AG20443 (cell line): ENCODE measurements around the gene GRK4.
"Not testable (repeated sequence)": the region's sequence is repeated elsewhere in the genome, so short reads cannot be mapped to it uniquely, and the experiment has no call there.

ENCODE experiments used
- DNase-seq: peaks from one replicate; pipeline ENCODE4 v3.0.0; 2012; ENCODE audit warnings: low spot score, mixed read lengths

GRK4 gene

DNA sequence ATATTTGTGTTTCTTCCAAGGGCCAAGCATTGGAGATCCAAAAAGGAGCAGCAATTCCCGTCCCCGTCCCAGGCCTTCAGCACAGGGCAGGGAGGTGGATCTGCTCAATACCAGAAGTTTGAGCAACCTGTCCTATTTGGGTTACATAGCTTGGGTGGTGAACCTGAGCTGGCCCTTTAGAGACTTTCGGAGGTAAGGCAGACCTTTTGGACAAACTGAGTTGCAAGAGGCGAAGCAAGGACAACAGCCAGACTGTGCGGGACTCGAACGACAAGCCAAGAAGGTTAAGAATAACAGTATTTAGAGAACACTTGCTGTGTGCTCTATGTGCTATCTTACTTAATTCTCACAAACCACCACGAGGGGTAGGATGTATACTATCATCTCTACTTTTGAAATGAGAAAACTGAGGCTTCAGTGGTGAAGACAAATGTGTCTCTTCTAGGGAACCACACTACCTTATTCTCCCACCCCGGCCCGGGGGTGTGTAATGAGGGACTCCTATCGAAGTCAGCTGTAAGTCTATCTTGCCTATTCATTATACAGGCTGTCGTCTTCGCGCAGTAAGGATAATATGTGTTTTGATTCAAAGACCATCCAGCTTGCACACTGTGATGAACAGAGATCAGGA lies 1.4 kb upstream of the GRK4 start:
- DNase-seq = no peak

DNA sequence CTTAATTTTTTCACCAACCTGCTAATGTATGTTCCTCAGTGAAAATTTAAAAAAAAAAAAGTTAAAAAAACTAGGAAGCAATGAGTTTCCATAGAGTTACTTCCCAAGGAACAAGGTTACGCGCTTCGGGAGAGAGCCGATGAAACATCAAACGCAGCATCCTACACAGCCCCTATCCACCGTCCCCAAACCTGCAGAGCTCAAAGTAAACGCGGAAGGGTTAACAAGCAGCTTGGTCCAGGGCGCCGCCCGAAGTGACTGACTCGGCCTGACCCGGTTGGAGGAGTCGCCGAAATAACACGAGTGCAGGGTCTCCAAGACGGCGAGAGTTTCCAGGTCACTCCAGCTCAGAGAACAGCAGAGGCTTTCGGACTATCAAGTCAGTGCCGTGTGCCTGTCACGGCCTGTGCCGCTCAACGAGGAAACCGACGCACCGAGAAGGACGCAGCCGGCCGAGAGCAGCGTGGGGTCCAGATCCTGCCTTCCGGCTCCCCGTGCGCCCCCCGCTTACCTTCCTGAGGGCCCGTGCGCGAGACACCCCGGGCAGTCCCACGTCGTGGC lies 677 bp upstream of the GRK4 start:
- DNase-seq = peak; percentile 55

DNA sequence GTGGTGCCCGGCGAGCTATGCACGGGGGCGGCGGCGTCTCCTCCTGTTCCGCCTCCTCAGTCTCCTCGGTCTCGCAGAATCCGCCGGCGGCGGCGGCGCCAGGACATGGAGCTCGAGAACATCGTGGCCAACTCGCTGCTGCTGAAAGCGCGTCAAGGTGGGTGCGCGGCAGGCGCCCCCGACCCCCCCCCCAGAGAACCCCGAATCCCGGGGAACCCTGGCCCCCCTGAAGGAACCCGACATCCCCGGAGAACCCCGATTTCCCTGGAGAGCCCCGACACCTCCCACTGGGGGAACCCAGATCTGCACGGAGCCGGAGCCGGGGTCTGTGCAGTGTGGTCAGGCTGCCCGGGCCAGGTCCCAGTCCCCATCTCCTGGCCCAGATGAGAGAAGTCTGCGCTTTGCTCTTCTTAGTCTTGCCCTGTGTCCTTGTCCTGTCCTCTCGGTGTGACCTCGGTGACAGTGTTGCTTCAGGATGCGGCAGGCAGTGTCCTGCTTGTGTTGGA lies 648 bp downstream of the GRK4 start:
- DNase-seq = peak; percentile 87

DNA sequence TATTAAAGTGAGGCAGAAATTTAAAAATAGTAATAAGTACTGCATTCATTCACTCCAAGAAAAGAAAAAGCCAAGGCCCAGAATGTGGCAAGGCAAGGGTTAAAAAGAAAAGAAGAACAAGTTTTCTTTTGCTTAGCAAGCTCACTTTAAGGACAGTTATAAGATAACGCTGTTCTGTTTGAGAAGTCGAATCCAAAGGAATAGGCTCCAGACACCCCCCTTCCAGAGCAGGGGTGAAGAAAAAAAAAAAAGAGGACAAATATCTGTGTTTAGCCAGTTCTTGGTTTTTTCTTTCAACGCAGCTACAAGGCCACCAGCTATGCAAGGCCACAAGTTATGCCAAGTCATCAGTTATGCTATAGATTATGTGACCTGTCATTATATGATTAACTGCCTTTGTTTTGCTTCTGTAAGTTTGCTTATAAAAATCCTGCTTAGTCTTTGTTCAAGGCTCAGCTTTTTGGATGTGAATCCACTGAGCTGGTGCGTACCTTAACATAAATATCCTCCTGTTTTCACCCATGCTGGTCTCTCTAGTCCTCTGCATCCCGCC lies 1.4 kb downstream of the GRK4 start:
- no peak for DNase-seq

DNA sequence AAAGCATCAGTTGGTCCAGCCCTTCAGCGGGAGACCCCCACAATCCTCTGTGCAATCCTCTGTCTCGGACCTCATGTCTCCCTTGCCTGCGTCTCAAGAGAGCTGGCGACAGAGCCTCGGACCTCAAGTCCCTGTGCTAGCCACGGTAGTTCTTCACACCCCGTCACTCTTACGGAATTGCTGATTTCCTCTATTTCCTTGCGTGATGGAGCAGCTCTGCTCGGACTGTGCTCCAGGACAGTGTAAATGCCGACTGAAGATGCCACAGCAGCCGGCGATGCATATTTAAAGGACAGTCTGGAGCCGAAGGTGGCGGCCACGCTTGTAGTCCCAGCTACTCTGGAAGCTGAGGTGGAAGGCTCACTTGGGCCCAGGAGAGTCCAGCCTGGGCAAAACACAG lies 1.9 kb downstream of the GRK4 start:
- DNase-seq = no peak

DNA sequence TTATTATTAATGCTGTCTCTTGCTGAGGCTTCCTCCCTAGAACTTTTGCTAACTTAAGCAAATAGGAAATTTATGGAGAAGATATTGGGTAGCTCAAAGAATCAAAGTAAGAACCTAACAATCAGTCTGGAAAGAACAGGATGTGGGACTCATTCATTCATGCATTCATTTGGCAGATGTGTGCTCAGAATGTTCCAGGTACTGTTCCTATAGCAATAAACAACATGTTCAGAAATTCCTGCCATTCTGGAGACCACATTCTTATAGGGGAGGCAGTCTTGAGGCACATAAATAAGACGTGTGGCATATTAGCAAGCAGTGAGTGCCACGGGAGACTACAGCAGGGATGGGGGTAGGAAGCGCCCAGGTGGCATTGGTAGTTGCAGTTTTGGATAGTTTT lies 5.0 kb downstream of the GRK4 start:
- DNase-seq = no peak

DNA sequence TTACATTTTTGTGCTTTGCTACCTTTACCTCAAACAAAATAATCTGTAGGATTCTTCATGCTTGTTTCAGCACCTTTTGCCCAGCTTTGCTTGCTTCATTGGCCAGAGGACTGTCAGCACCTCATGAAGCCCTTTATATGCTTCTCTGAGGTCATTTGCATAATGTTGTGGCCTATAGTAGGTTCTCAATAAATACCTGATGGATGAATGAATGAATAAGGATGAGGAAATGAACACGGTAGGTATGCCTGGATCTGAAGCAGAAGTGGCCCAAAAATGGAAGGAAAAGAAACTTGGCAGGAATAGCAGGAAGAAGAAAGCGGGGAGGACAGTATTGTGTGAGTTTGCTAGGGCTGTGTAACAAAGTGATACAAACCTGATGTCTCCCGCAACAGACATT lies 7.9 kb downstream of the GRK4 start:
- DNase-seq = no peak

DNA sequence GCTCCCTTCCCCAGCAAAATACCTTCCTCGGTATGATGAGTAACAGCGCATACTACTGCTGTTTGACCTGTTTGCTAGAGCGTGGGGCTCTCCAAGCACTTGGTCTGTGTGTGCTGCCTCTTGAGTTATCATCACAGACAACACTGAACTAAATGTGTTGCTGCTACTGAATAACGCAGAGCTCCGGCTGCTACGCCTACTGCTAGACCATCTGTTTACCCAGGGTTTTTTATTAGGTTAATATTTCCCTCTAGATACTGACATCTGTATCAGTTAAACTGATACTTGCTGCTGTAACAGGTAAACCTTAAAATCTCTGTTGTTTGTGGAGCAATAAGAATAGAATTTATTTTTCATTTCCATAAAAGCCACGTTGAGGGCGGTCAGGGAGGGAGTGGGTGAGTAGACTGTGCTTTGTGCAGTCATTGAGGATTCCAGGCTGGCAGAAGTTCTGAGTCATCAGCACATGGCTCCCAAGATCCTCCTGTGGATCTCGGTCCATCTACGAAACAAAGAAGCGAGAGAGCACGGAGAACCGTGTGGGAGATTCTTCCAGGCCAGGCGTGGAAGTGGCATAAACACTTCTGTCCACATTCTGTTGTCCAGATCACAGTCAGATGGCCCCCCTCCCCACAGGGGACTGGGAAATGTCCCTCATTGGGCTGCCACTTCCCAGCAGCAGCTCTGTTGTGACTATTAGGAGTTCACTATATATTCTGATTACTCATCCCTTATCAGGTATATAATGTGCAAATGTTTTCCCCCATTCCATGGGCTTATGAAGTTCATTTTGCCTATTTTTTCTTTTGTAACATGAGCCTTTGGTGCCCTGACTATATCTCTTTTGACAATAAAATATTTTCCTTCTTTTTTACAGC lies 14.1 kb downstream of the GRK4 start:
- peak; percentile 48 for DNase-seq

DNA sequence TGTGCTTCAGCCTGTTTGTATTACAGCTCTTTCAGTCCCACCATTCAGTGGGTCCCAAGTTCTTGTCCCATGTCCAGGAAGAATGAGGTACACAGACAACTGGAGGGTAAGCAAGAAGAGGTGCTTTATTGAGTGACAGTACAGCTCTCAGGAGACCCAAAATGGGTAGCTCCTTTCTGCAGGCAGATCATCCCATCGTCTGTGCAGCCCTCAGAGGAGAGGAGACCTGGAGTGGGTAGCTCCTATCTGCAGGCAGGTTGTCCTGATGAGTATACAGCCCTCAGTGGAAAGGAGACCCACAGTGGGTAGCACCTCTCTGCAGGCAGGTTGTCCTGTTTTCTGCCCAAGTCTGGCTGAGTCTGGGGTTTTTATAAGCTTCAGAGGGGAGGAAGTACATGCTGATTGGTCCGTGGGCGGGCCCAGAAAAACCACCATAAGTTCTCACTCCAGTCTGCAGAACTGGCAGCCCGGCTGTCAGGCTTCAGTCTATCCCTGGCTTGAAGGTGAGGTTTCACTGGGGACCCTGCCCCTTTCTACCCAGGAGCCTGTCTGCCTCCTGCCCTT lies 18.0 kb downstream of the GRK4 start:
- DNase-seq = no peak

DNA sequence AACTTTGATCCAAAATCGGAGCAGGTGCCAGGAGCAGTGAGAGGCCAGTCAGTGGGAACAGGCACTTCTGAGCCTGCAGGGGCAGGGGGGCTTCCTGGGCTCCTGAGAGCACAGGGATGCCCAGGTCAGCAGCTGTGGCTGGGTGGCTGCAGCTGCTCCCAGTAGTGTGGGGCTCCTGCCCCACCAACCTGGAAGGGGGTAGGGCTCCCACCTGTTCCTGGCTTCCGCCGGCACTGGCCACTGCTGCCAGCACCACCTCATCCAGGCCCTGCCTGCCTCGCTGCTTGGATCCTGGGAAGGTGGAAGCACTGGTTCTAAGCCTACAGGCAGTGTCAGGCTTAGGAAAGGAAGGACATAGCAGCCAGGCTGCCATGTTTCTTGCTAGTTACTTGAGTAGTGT lies 18.6 kb downstream of the GRK4 start:
- no peak for DNase-seq

DNA sequence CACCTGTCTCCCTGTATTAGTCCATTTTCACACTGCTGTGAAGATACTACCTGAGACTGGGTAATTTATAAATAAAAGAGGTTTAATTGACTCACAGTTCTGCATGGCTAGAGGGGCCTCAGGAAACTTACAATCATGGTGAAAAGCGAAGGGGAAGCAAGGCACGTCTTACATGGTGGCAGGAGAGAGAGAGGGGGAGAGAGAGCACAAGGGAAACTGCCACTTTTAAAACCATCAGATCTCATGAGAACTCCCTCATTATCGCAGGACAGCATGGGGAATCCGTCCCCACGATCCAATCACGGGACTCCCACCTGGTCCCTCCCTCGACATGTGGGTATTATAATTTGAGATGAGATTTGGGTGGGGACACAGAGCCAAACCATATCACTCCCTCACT lies 20.3 kb downstream of the GRK4 start:
- not testable (repeated sequence) for DNase-seq

DNA sequence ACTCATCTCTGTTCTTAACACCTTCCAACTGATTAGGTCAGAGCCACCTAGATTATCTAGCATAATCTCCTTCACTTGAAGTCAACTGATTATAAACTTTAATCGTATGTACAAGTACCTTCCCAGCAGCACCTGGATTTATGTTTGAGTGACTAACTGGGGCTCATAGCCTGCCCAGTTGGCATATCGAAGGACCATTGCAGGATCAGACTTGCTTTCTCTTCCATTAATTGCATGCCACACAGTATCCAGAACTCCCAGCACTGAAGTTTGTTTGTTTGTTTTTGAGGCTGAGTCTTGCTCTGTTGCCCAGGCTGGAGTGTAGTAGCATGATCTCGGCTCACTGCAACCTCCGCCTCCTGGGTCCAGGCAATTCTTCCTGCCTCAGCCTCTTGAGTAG lies 27.9 kb downstream of the GRK4 start:
- DNase-seq = no peak

DNA sequence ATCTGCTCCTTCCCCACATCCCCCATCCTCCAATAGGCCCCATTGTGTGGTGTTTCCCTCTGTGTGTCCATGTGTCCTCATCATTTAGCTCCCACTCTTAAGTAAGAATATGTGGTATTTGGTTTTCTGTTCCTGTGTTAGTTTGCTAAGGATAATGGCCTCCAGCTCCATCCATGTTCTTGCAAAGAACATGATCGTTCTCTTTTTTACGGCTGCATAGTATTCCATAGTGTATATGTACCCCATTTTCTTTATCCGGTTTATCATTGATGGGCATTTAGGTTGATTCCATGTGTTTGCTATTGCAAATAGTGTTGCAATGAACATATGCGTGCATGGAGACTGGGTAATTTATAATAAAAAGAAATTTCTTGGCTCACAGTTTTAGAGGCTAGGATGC lies 31.5 kb downstream of the GRK4 start:
- no peak for DNase-seq

DNA sequence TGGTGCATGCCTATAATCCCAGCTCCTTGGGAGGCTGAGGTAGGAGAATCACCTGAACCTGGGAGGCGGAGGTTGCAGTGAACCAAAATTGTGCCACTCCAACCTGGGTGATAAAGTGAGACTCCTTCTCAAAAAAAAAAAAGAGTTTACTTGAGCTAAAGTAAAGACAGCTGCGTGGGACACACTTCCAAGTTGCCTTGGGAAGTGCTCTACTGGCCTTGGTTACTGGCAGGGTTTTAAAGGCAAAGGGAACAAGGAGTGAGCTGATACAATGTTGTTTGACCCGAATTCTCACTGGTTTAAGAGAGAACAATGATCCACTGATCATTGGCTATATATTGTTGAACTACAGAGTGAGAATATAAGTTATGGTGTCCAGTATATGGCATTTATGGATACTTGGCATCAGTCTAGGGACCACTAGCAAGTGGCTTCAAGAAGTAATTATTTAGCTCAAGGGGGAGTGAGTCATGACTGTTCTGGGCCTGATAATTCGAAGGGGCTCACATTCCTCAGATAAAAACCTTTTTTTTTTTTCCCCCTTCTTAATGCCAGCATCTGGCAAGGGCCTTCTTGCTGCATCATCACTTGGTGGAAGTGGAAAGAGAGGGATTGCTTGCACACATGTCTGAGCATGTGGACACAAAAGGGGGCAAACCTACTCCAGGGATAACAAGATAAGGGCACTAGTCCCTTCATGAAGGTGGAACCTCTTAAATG lies 32.3 kb downstream of the GRK4 start:
- DNase-seq = no peak

DNA sequence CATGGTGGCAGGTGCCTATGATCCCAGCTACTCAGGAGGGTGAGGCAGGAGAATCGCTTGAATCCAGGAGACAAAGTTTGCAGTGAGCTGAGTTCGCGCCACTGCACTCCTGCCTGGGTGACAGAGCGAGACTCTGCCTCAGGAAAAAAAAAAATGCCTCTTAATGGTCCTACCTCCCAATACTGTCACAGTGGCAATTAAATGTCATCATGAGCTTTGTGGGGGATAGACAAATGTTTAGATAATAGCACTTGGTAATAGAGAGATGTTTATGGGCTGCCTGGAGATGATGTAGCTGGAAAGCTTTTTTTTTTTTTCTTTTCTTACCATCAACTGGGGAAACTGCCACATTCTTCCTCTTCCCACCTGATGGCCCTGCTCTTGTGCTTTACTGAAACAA lies 33.0 kb downstream of the GRK4 start:
- no peak for DNase-seq

DNA sequence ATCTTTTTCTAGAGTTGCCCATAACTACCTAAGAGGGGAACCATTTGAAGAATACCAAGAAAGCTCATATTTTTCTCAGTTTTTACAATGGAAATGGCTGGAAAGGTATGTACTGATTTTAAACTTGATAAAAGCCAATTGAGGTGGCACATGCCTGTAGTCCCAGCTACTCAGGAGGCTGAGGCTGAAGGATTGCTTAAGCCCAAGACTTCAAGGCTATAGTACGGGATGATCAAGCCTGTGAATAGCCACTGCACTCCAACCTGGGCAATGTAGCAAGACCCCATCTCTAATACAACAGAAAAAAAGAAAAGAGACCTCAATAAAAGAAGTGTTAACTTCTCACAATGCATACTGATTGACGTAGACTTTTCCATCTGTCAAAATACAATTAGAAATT lies 44.4 kb downstream of the GRK4 start:
- no peak for DNase-seq

DNA sequence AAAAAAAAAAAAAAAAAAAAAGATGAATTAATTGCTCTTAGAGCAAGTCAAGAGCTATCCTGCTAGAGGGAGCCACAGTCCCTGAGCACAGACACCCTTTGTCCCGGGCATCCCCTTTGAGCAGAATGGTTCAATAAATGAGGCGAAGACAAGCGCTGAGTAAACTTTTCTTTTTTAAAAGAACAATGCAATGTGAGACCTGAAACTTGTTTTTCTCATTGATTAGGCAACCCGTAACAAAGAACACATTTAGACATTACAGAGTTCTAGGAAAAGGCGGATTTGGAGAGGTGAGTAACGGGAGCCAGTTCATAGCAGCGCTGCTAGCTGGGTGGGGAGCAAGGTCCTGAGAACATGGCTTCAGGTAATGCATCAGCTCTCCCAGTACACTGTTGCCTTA lies 46.1 kb downstream of the GRK4 start:
- peak; percentile 66 for DNase-seq

DNA sequence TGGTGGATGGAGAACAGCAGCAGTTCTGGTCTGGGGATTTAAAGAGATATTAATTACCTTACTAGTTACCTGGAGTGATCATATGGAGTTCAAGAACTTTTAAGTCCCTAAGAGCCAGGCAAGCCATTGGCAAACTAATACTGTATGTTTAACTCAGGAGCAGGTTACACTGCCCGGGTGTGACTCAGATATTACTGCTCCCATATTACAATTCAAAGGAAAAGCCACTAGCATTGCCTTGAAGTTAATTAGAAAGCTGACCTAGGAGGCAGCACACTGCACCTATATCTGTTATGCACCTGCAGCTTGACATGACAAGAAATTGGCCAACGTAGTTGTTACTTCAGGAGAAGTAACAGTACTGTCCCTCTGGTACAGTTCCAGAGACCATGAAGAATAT lies 47.2 kb downstream of the GRK4 start:
- no peak for DNase-seq

DNA sequence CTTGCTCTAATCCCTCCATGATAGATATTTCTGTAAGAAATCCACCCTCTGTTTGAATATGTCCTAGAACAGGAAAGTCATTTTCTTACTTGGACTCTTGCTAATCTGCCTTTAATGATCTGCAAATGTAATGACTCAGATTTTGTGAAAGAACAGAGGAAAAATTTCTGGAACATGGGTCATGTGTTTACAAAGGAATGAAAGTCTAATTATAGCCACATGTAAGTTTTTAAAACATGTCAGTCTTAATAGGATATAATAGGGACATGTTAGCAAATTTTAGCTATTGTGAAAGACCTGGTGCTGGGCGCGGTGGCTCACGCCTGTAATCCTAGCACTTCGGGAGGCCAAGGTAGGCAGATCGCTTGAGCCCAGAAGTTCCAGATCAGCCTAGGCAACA lies 47.6 kb downstream of the GRK4 start:
- DNase-seq = peak; percentile 69

DNA sequence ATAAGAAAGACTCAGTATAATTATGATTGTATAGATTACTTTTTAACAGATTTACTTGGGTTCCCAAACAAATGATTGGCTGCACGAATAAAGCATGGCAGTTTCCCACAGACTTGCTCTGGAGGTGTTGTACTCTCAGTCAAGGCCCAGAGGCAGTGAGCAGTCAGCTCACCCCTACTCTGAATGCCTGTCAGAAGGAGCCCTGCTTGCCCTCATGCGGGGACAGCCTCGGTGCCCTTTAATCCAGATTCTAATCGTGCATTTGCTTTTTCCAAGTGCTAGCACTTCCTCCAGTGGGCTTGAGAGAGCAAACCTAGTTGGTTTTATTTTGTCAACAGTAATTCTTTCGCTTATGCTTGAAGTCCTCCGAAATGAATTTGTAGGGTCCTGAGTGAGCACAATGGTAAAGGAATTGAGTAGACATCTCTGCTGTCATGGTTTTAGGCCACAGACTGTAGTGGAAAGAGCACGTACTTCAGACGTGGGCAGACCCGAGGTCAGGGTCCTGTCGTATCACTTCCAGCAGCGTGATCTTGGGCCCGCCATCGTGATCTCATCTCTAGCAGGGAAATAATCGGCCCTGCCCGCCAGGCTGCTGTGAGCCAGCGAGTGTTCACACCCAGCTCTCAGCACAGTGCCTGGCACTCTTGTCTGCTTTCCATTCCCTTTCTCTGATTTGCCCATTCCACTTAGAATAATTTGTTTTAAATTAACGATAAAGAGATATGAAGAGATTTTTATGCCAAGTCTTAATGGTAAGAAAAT lies 48.3 kb downstream of the GRK4 start:
- DNase-seq = no peak

DNA sequence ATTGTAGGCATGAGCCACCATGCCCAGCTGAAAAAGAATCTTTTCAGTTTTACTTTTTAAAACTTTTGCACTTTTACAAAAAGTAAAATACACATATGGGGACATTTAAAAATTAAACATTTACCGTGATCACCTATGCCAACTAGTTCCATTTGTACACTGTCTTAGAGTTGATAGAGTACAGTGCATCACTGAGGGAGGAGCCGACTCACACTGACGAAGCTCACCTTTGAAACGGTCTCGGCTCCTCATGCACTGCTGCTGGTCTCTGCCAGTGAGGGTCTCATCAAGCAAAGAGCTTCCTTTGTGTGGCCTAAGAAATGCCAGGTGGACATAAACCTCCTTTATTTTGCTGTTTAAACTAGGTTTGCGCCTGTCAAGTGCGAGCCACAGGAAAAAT lies 50.0 kb downstream of the GRK4 start:
- no peak for DNase-seq
